Measurements from ENCODE around the gene TRPV3. TPM values are rescaled to one million over a fixed set of nuclear protein-coding genes. Genes with fewer than 3 reads are reported as not detected.

TRPV3 gene
- total RNA-seq, 4 donors from 2014 or later, result 21.8 to 33.2 (median 25.1) TPM

GRCh38 chr17:3503285-3503684 lies 54.3 kb downstream of the TRPV3 start:
- H3K4me3 ChIP-seq (ENCODE audit: low read depth, poor library complexity, severe bottlenecking), result no peak overlapping the region
- no peak for TF ChIP-seq CTCF (IDR thresholded peaks at IDR 0.05)
- no peak for TF ChIP-seq POLR2A (IDR thresholded peaks at IDR 0.05)
- 51 to 59% methylated on average over 1 of the region's 1 CpG for WGBS, 2 donors
- intact Hi-C loops (cut with DNase I; ENCODE audit: low total_unique reads), result no loop called here
- DNase-seq (ENCODE audit: low spot score in 2 of 2), result no peak

- H3K4me3 ChIP-seq (ENCODE audit: low read depth, poor library complexity, severe bottlenecking), result no peak overlapping the region
- intact Hi-C loops (cut with DNase I; ENCODE audit: low total_unique reads), result no loop called here
- no peak for DNase-seq (ENCODE audit: low spot score in 2 of 2)
- 75 to 91% methylated on average over 4 to 5 of the region's 5 CpGs for WGBS, 2 donors
- no peak for TF ChIP-seq CTCF (IDR thresholded peaks at IDR 0.05)
- no peak for TF ChIP-seq POLR2A (IDR thresholded peaks at IDR 0.05)
Observed at GRCh38 chr17:3502466-3502865, 55.1 kb downstream of the TRPV3 start.

GRCh38 chr17:3501344-3501743 lies 56.3 kb downstream of the TRPV3 start:
- intact Hi-C loops (cut with DNase I; ENCODE audit: low total_unique reads), result no loop called here
- TF ChIP-seq CTCF (IDR thresholded peaks at IDR 0.05) (no peak), POLR2A (IDR thresholded peaks at IDR 0.05) (no peak)
- DNase-seq (ENCODE audit: low spot score in 2 of 2), result no peak
- WGBS, 2 donors, result 78 to 85% methylated on average over 5 of the region's 5 CpGs
- H3K4me3 ChIP-seq (ENCODE audit: low read depth, poor library complexity, severe bottlenecking), result no peak overlapping the region

- WGBS, 2 donors, result 69 to 76% methylated on average over 7 of the region's 7 CpGs
- H3K4me3 ChIP-seq (ENCODE audit: low read depth, poor library complexity, severe bottlenecking), result no peak overlapping the region
- intact Hi-C loops (cut with DNase I; ENCODE audit: low total_unique reads), result no loop called here
- TF ChIP-seq POLR2A (IDR thresholded peaks at IDR 0.05), result no peak
- no peak for TF ChIP-seq CTCF (IDR thresholded peaks at IDR 0.05)
- DNase-seq (ENCODE audit: low spot score in 2 of 2), result no peak
Observed at GRCh38 chr17:3497101-3497500, 60.5 kb downstream of the TRPV3 start.

GRCh38 chr17:3485481-3486068 lies 72.0 kb downstream of the TRPV3 start:
- 77 to 80% methylated on average over 8 of the region's 8 CpGs for WGBS, 2 donors
- TF ChIP-seq POLR2A (IDR thresholded peaks at IDR 0.05), result no peak
- TF ChIP-seq CTCF (IDR thresholded peaks at IDR 0.05), result no peak
- no peak overlapping the region for H3K4me3 ChIP-seq (ENCODE audit: low read depth, poor library complexity, severe bottlenecking)
- no peak for DNase-seq (ENCODE audit: low spot score in 2 of 2)
- intact Hi-C loops (cut with DNase I; ENCODE audit: low total_unique reads), result no loop called here

GRCh38 chr17:3482852-3483251 lies 74.8 kb downstream of the TRPV3 start:
- 77 to 80% methylated on average over 3 of the region's 3 CpGs for WGBS, 2 donors
- TF ChIP-seq CTCF (IDR thresholded peaks at IDR 0.05) (no peak), POLR2A (IDR thresholded peaks at IDR 0.05) (no peak)
- H3K4me3 ChIP-seq (ENCODE audit: low read depth, poor library complexity, severe bottlenecking), result no peak overlapping the region
- intact Hi-C loops (cut with DNase I; ENCODE audit: low total_unique reads), result no loop called here
- no peak for DNase-seq (ENCODE audit: low spot score in 2 of 2)

Measured in lower leg skin (tissue), 4 donors.